PC-9 (cell line): ENCODE results near the gene TMEM271.

Experiments used
- EZH2 ChIP-seq: fragments of 200-600 bp; sonication (generic); IDR thresholded peaks from 2 replicates; pipeline ENCODE4 v1.8.0; 2017; ENCODE audit warnings: antibody characterized with exemption, low read depth
- TF ChIP-seq, protein P1 (sequence below): fragments of 200-600 bp; sonication (generic); conservative IDR thresholded peaks from 2 replicates; pipeline ENCODE4 v1.6.1; 2017; ENCODE audit warnings: mixed run types, antibody characterized with exemption, mild to moderate bottlenecking, moderate library complexity

DNA sequence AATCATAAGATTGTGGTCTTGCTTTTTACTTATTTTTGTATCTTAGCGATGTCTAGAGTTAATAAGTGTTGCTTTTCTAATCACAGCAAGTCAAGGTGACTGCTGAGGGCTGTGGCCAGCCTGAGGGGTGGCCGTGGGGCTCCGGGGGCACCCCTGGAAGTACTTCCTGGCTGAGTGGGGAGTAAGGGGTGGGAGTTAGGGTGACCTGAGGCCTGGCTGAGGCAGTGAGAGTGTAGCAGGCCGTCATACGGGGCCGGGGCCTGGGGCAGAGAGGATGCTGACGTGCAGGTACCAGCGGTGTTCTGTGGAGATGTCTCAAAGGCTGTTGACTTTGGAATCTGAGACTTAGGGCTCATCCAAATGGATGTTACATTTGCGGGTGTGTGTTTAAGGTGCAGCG is 47.8 kb downstream of the TMEM271 start:
- TF ChIP-seq, protein P1, sequence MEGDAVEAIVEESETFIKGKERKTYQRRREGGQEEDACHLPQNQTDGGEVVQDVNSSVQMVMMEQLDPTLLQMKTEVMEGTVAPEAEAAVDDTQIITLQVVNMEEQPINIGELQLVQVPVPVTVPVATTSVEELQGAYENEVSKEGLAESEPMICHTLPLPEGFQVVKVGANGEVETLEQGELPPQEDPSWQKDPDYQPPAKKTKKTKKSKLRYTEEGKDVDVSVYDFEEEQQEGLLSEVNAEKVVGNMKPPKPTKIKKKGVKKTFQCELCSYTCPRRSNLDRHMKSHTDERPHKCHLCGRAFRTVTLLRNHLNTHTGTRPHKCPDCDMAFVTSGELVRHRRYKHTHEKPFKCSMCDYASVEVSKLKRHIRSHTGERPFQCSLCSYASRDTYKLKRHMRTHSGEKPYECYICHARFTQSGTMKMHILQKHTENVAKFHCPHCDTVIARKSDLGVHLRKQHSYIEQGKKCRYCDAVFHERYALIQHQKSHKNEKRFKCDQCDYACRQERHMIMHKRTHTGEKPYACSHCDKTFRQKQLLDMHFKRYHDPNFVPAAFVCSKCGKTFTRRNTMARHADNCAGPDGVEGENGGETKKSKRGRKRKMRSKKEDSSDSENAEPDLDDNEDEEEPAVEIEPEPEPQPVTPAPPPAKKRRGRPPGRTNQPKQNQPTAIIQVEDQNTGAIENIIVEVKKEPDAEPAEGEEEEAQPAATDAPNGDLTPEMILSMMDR = no peak
- TF ChIP-seq EZH2 = no peak
